ENCODE measurements around the gene TRIM47.

- no peak for TF ChIP-seq RXRA (IDR thresholded peaks at IDR 0.05)
- TF ChIP-seq, protein P1, sequence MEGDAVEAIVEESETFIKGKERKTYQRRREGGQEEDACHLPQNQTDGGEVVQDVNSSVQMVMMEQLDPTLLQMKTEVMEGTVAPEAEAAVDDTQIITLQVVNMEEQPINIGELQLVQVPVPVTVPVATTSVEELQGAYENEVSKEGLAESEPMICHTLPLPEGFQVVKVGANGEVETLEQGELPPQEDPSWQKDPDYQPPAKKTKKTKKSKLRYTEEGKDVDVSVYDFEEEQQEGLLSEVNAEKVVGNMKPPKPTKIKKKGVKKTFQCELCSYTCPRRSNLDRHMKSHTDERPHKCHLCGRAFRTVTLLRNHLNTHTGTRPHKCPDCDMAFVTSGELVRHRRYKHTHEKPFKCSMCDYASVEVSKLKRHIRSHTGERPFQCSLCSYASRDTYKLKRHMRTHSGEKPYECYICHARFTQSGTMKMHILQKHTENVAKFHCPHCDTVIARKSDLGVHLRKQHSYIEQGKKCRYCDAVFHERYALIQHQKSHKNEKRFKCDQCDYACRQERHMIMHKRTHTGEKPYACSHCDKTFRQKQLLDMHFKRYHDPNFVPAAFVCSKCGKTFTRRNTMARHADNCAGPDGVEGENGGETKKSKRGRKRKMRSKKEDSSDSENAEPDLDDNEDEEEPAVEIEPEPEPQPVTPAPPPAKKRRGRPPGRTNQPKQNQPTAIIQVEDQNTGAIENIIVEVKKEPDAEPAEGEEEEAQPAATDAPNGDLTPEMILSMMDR (IDR thresholded peaks at IDR 0.05; ENCODE audit: low read depth, low read length, missing input control), result no peak
- no peak for TF ChIP-seq EGR1 (IDR thresholded peaks at IDR 0.05; ENCODE audit: low read depth in 2 of 2)
- no peak for TF ChIP-seq ZBTB33 (IDR thresholded peaks at IDR 0.05)
- TF ChIP-seq, protein P2, sequence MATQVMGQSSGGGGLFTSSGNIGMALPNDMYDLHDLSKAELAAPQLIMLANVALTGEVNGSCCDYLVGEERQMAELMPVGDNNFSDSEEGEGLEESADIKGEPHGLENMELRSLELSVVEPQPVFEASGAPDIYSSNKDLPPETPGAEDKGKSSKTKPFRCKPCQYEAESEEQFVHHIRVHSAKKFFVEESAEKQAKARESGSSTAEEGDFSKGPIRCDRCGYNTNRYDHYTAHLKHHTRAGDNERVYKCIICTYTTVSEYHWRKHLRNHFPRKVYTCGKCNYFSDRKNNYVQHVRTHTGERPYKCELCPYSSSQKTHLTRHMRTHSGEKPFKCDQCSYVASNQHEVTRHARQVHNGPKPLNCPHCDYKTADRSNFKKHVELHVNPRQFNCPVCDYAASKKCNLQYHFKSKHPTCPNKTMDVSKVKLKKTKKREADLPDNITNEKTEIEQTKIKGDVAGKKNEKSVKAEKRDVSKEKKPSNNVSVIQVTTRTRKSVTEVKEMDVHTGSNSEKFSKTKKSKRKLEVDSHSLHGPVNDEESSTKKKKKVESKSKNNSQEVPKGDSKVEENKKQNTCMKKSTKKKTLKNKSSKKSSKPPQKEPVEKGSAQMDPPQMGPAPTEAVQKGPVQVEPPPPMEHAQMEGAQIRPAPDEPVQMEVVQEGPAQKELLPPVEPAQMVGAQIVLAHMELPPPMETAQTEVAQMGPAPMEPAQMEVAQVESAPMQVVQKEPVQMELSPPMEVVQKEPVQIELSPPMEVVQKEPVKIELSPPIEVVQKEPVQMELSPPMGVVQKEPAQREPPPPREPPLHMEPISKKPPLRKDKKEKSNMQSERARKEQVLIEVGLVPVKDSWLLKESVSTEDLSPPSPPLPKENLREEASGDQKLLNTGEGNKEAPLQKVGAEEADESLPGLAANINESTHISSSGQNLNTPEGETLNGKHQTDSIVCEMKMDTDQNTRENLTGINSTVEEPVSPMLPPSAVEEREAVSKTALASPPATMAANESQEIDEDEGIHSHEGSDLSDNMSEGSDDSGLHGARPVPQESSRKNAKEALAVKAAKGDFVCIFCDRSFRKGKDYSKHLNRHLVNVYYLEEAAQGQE (IDR thresholded peaks at IDR 0.05), result no peak
- no peak for TF ChIP-seq SP1 (IDR thresholded peaks at IDR 0.05)
- no peak for TF ChIP-seq RAD21 (IDR thresholded peaks at IDR 0.05)
- TF ChIP-seq GABPA (IDR thresholded peaks at IDR 0.05 in 1 of 2, conservative IDR thresholded peaks at IDR 0.05 in 1 of 2), result no peak
- no peak for TF ChIP-seq JUND (IDR thresholded peaks at IDR 0.05)
- TF ChIP-seq TAF1 (conservative IDR thresholded peaks at IDR 0.05), result no peak
- TF ChIP-seq YY1 (IDR thresholded peaks at IDR 0.05), result no peak
Observed at GRCh38 chr17:75894049-75894733, 15.8 kb upstream of the TRIM47 start.
